K562 (cell line): ENCODE data around the gene SNX19. TPM values are rescaled to one million over a fixed set of nuclear protein-coding genes. Genes with fewer than 3 reads are reported as not detected.

ENCODE experiments used
- ATAC-seq: fragments of 200-7000 bp; cut with Tn5 transposase; 3 replicates; pipeline ENCODE4 v1.9.1; 2020; ENCODE audit warnings: moderate library complexity
- BruUV-seq: library from RNA; stranded (reverse); fragments of 400-500 nt; replicated peaks from 2 replicates; lab custom pipeline; 2021; lab: Mats Ljungman, UMichigan
- CTCF ChIA-PET: fragments of 300-600 bp; formaldehyde crosslinking; extraction: SDS; loops from one replicate; lab custom pipeline; 2021; ENCODE audit warnings: low intra/inter-chr PET ratio; lab: Yijun Ruan, JAX
- POLR2A ChIA-PET: fragments of 300-600, 350-650 bp; sonication (Branson Sonifier 250); formaldehyde crosslinking; extraction: SDS; loops from one replicate; lab custom pipeline; 2021; ENCODE audit warnings: antibody characterized with exemption, inconsistent platforms; lab: Yijun Ruan, JAX
- DNase-seq, 4 experiments: peaks; one replicate each; pipeline versions ENCODE4 v3.0.0 to v3.0.0-alpha.2; 2011 to 2018; ENCODE audit warnings: low spot score in 3 of 4, mixed read lengths in 3 of 4; ENCODE audit errors: extremely low read depth in 1 of 4
- FAIRE-seq: peaks from 2 replicates; lab custom pipeline; 2011; peaks lifted over from hg19 to GRCh38; lab: Jason Lieb, UNC
- H2AFZ ChIP-seq: 2 replicates; pipeline ENCODE4 v1.6.0; 2011; ENCODE audit warnings: low read depth, low read length, control low read depth, inconsistent platforms
- H3K27ac ChIP-seq: fragments of 200-600 bp; 3 replicates; pipeline ENCODE4 v1.8.0; 2011; ENCODE audit warnings: low read depth, mild to moderate bottlenecking, control low read depth, inconsistent platforms, low read length, moderate library complexity, mixed read lengths; ENCODE audit errors: extremely low read depth
- H3K27me3 ChIP-seq, 2 experiments: fragments of 300-600 bp in 1 of 2; 2 replicates in 1 of 2; 3 replicates in 1 of 2; pipeline versions ENCODE4 v1.6.0 to v1.8.0; 2011; ENCODE audit warnings: inconsistent platforms in 2 of 2, low read length in 2 of 2, mild to moderate bottlenecking in 1 of 2, mixed read lengths in 1 of 2, moderate library complexity in 1 of 2; ENCODE audit not compliant: control insufficient read depth in 2 of 2, insufficient read depth in 2 of 2
- H3K36me3 ChIP-seq: fragments of 300-600 bp; 3 replicates; pipeline ENCODE4 v1.8.0; 2011; ENCODE audit warnings: mild to moderate bottlenecking, low read length, inconsistent platforms; ENCODE audit not compliant: control insufficient read depth, insufficient read depth
- H3K4me1 ChIP-seq, 2 experiments: fragments of 200-600 bp in 1 of 2; replicated peaks in 1 of 2; 2 replicates in 1 of 2; 3 replicates in 1 of 2; pipeline versions ENCODE4 v1.5.1 to v1.8.0; 2011; ENCODE audit warnings: inconsistent platforms in 2 of 2, low read length in 2 of 2, mild to moderate bottlenecking in 1 of 2, mixed read lengths in 1 of 2, moderate library complexity in 1 of 2; ENCODE audit not compliant: control insufficient read depth in 2 of 2, insufficient read depth in 2 of 2
- H3K4me2 ChIP-seq: 2 replicates; pipeline ENCODE4 v1.6.1; 2011; ENCODE audit warnings: low read length, control low read depth, inconsistent platforms, mixed read lengths; ENCODE audit not compliant: insufficient read depth
- H3K4me3 ChIP-seq: fragments of 200-600 bp; sonication (generic), shearing (Covaris generic); 2 replicates; pipeline ENCODE4 v1.5.1; 2016; ENCODE audit warnings: control low read depth, inconsistent platforms
- H3K79me2 ChIP-seq: fragments of 200-600 bp; 3 replicates; pipeline ENCODE4 v1.8.0; 2011; ENCODE audit warnings: low read length, inconsistent platforms; ENCODE audit not compliant: control insufficient read depth, insufficient read depth
- H3K9ac ChIP-seq, 2 experiments: 2 replicates each; pipeline versions ENCODE4 v1.6.0 to v1.6.1; 2011; ENCODE audit warnings: low read depth in 2 of 2, low read length in 2 of 2, control low read depth in 1 of 2, inconsistent platforms in 1 of 2, mild to moderate bottlenecking in 1 of 2, mixed read lengths in 1 of 2; ENCODE audit not compliant: insufficient read depth in 1 of 2
- H3K9me1 ChIP-seq: one replicate; pipeline ENCODE4 v1.6.0; 2011; ENCODE audit warnings: inconsistent platforms, mild to moderate bottlenecking, low read length, moderate library complexity; ENCODE audit not compliant: control insufficient read depth, insufficient read depth
- H3K9me3 ChIP-seq: replicated peaks from 2 replicates; pipeline ENCODE4 v1.5.1; 2011; ENCODE audit warnings: low read depth, low read length, inconsistent platforms; ENCODE audit not compliant: control insufficient read depth, insufficient read depth
- H4K20me1 ChIP-seq: replicated peaks from 2 replicates; pipeline ENCODE4 v1.6.1; 2011; ENCODE audit warnings: low read length, inconsistent platforms, mixed read lengths; ENCODE audit not compliant: control insufficient read depth, insufficient read depth
- CEBPB ChIP-seq: fragments of 450-650 bp; IDR thresholded peaks from 2 replicates; pipeline ENCODE4 v1.6.1; 2016; ENCODE audit warnings: missing genetic modification characterization, missing compliant biosample characterization
- HDAC1 ChIP-seq, 2 experiments: fragments of 450-650 bp; IDR thresholded peaks; 2 replicates each; pipeline ENCODE4 v1.6.1; 2016 to 2017; ENCODE audit warnings: inconsistent platforms in 1 of 2, mild to moderate bottlenecking in 1 of 2, moderate library complexity in 1 of 2
- NCOA6 ChIP-seq: fragments of 450-650 bp; IDR thresholded peaks from 2 replicates; pipeline ENCODE4 v1.6.1; 2017; ENCODE audit warnings: mild to moderate bottlenecking
- POLR2AphosphoS5 ChIP-seq: IDR thresholded peaks from 2 replicates; pipeline ENCODE4 v1.6.1; 2011; ENCODE audit warnings: mild to moderate bottlenecking, low read depth, low read length, moderate library complexity; ENCODE audit not compliant: control insufficient read depth, insufficient read depth
- RBFOX2 ChIP-seq: fragments of 200-400 bp; formaldehyde crosslinking; IDR thresholded peaks from 2 replicates; pipeline ENCODE4 v1.6.1; 2017; ENCODE audit warnings: low read depth, mild to moderate bottlenecking, low read length, moderate library complexity
- SMAD4 ChIP-seq: fragments of 250-450 bp; sonication (Bioruptor Pico); conservative IDR thresholded peaks from 2 replicates; pipeline ENCODE4 v1.8.0; 2021; ENCODE audit warnings: inconsistent platforms, mild to moderate bottlenecking, moderate library complexity
- TAF7 ChIP-seq: fragments of 450-650 bp; IDR thresholded peaks from 2 replicates; pipeline ENCODE4 v1.6.1; 2016; ENCODE audit warnings: missing genetic modification characterization, missing compliant biosample characterization
- YY1 ChIP-seq, 3 experiments: IDR thresholded peaks; 2 replicates each; pipeline ENCODE4 v1.6.1; 2011; ENCODE audit warnings: low read length in 2 of 3, mild to moderate bottlenecking in 2 of 3, moderate library complexity in 2 of 3, borderline replicate concordance in 1 of 3, control low read depth in 1 of 3, low read depth in 1 of 3; ENCODE audit not compliant: insufficient read depth in 3 of 3, insufficient replicate concordance in 2 of 3, control insufficient read depth in 1 of 3, insufficient read length in 1 of 3; ENCODE audit errors: extremely low read depth in 1 of 3
- ZNF124 ChIP-seq: sonication (generic); formaldehyde crosslinking; IDR thresholded peaks from 2 replicates; pipeline ENCODE4 v1.8.1; 2022; ENCODE audit warnings: missing genetic modification reagents
- ZNF586 ChIP-seq: fragments of 450-650 bp; formaldehyde crosslinking; conservative IDR thresholded peaks from 2 replicates; pipeline ENCODE4 v1.4.0; 2020; ENCODE audit warnings: mild to moderate bottlenecking, moderate library complexity
- ZNF589 ChIP-seq: fragments of 200-800 bp; sonication (Bioruptor generic); IDR thresholded peaks from 2 replicates; pipeline ENCODE4 v1.6.1; 2016; ENCODE audit warnings: low read depth, missing genetic modification characterization, missing compliant biosample characterization
- ZNF644 ChIP-seq: fragments of 200-800 bp; sonication (Bioruptor generic); IDR thresholded peaks from 2 replicates; pipeline ENCODE4 v1.6.1; 2016; ENCODE audit warnings: low read depth, missing genetic modification characterization, missing compliant biosample characterization
- WGBS: fragments of 100-300 bp; shearing (Covaris generic); methylation state at CpG from one replicate; pipeline ENCODE4 v1.1.6; 2016; ENCODE audit warnings: low coverage, mixed read lengths; ENCODE audit not compliant: insufficient coverage; ENCODE audit errors: missing lambda C conversion rate; 5-methylcytosine and 5-hydroxymethylcytosine counted together
- in situ Hi-C: fragments of 300-500 bp; cut with MboI; formaldehyde crosslinking; loops from 4 replicates; pipeline ENCODE4 v1.15.0; 2018; ENCODE audit warnings: inconsistent platforms, mixed read lengths
- intact Hi-C: fragments of 100-400 bp; cut with micrococcal nuclease; formaldehyde crosslinking; loops from 2 replicates; pipeline ENCODE4 v1.14.2; 2022
- polyA plus RNA-seq, 8 experiments: library from polyadenylated mRNA; depleted of rRNA in 4 of 8; stranded (reverse) in 5 of 8; unstranded in 3 of 8; fragments of >200 nt; fragmentation: Nextera tagmentation in 2 of 8; fragmentation: Illumina TruSeq in 1 of 8; extraction: Ambion mirVana in 2 of 8; extraction: Trizol in 1 of 8; gene quantifications; 2 replicates each; pipeline versions ENCODE4 v1.2.1 to v1.2.3, GENCODE V29; 2011 to 2014; ENCODE audit warnings: inconsistent platforms in 1 of 8, missing spikeins in 1 of 8
- total RNA-seq, 7 experiments: library from RNA; depleted of rRNA in 6 of 7; stranded (reverse); fragments of >200 nt in 6 of 7; fragmentation: Illumina TruSeq in 2 of 7; extraction: Trizol in 2 of 7; gene quantifications; 2 replicates each; pipeline versions ENCODE4 v1.2.1 to v1.2.3, GENCODE V29; 2011 to 2021; ENCODE audit warnings: low replicate concordance in 1 of 7
- TF ChIP-seq, protein P1 (sequence below): fragments of 200-400 bp; formaldehyde crosslinking; IDR thresholded peaks from 2 replicates; pipeline ENCODE4 v1.6.1; 2017; ENCODE audit warnings: mild to moderate bottlenecking, low read depth, low read length, moderate library complexity
- TF ChIP-seq, protein P2 (sequence below): sonication (generic); formaldehyde crosslinking; IDR thresholded peaks from 2 replicates; pipeline ENCODE4 v1.8.1; 2023; ENCODE audit warnings: mild to moderate bottlenecking, missing genetic modification reagents, moderate library complexity

SNX19 gene
- total and polyA plus RNA-seq, 9 of the 15 experiments (the other 6 are each of a cell fraction or from before 2014, with no cell fraction given) = 2.2 to 31.3 (median 19.6) TPM

DNA sequence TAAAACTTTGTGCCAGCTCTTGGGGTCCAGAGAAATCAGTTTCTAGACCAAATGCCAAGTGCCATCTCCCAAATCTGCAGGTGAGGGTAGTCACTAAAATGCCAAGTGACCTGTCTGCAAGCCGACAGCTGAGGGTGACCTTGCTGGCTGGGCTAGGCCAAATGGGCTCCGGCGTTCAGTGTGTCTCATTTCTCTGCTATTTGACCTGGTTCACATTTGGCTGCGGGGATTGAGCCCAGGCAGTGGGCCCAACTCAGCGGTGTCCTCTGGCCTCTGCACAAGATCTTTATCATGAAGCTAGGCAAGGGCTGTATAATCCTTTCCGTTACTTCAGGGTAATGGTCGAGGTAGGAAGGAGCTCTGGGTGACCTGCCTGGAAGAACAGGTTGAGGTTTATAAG, 87.5 kb downstream of the SNX19 start:
- 4% methylated on average over 7 of the region's 7 CpGs for WGBS
- no peaks in the 10 kb centered on the region for H3K36me3 ChIP-seq
- no peaks in the 10 kb centered on the region for H3K79me2 ChIP-seq
- peaks cover 0 to 33% of the 10 kb centered on the region in 2 experiments; a peak in 2 of 5 replicates for H3K27me3 ChIP-seq
- H3K9ac ChIP-seq = no peak overlapping the region
- FAIRE-seq = no peak
- in situ Hi-C loops (no loop called here), intact Hi-C loops (no loop called here)
- no peaks in the 10 kb centered on the region for H3K9me1 ChIP-seq
- ATAC-seq = no peak
- no peak for DNase-seq
- no peak for TF ChIP-seq ZNF586
- TF ChIP-seq TAF7 (tag) = no peak
- no peak for TF ChIP-seq ZNF124 (CRISPR knock-in tag)
- no peak for TF ChIP-seq RBFOX2
- TF ChIP-seq YY1 (IDR thresholded peaks at IDR 0.05; ENCODE audit: borderline replicate concordance in 1 of 3, control insufficient read depth in 1 of 3, extremely low read depth in 1 of 3, insufficient read depth in 3 of 3, insufficient read length in 1 of 3, insufficient replicate concordance in 2 of 3, low read depth in 1 of 3, low read length in 2 of 3) = no peak
- no peak for TF ChIP-seq CEBPB (tag)
- no peak for TF ChIP-seq ZNF589 (CRISPR knock-in tag)
- TF ChIP-seq HDAC1 (IDR thresholded peaks at IDR 0.05) = no peak
- TF ChIP-seq SMAD4 (CRISPR knock-in tag) = no peak
- no peak for TF ChIP-seq NCOA6
- no peak for TF ChIP-seq POLR2AphosphoS5
- TF ChIP-seq, protein P1, sequence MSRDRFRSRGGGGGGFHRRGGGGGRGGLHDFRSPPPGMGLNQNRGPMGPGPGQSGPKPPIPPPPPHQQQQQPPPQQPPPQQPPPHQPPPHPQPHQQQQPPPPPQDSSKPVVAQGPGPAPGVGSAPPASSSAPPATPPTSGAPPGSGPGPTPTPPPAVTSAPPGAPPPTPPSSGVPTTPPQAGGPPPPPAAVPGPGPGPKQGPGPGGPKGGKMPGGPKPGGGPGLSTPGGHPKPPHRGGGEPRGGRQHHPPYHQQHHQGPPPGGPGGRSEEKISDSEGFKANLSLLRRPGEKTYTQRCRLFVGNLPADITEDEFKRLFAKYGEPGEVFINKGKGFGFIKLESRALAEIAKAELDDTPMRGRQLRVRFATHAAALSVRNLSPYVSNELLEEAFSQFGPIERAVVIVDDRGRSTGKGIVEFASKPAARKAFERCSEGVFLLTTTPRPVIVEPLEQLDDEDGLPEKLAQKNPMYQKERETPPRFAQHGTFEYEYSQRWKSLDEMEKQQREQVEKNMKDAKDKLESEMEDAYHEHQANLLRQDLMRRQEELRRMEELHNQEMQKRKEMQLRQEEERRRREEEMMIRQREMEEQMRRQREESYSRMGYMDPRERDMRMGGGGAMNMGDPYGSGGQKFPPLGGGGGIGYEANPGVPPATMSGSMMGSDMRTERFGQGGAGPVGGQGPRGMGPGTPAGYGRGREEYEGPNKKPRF = no peak
- no peak for TF ChIP-seq ZNF644 (tag)
- TF ChIP-seq, protein P2, sequence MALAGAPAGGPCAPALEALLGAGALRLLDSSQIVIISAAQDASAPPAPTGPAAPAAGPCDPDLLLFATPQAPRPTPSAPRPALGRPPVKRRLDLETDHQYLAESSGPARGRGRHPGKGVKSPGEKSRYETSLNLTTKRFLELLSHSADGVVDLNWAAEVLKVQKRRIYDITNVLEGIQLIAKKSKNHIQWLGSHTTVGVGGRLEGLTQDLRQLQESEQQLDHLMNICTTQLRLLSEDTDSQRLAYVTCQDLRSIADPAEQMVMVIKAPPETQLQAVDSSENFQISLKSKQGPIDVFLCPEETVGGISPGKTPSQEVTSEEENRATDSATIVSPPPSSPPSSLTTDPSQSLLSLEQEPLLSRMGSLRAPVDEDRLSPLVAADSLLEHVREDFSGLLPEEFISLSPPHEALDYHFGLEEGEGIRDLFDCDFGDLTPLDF (CRISPR knock-in tag) = no peak
- H4K20me1 ChIP-seq = 0 out of 2 replicates have a peak, but pooled peaks cover 3% of the 10 kb centered on the region
- H3K27ac ChIP-seq = no peak overlapping the region
- no peak overlapping the region for H3K4me3 ChIP-seq
- no TSS peak for BruUV-seq
- no peaks in the 10 kb centered on the region for H3K4me1 ChIP-seq
- no peaks in the 10 kb centered on the region for H3K9me3 ChIP-seq
- no peak overlapping the region for H2AFZ ChIP-seq
- POLR2A ChIA-PET = no interaction called here
- CTCF ChIA-PET = no interaction called here
- no peak overlapping the region for H3K4me2 ChIP-seq
